SK-N-MC (cell line): ENCODE results near the gene TMC1.
"Not testable (repeated sequence)": the region's sequence is repeated elsewhere in the genome, so short reads cannot be mapped to it uniquely, and the experiment has no call there.

Source experiments
- EZH2 ChIP-seq: fragments of 200-600 bp; sonication (generic); IDR thresholded peaks from one replicate; pipeline ENCODE4 v1.6.1; 2017; ENCODE audit warnings: antibody characterized with exemption
- FOXP2 ChIP-seq: optimal IDR thresholded peaks from 2 replicates; pipeline ENCODE3; 2011; ENCODE audit warnings: mild to moderate bottlenecking, moderate library complexity; ENCODE audit not compliant: insufficient read depth; ENCODE audit errors: extremely low read length, control extremely low read depth
- POLR2AphosphoS5 ChIP-seq: IDR thresholded peaks from 2 replicates; pipeline ENCODE4 v1.6.1; 2012; ENCODE audit warnings: mild to moderate bottlenecking, low read depth, low read length, borderline replicate concordance

GRCh38 chr9:72521416-72521815 is at the start of gene TMC1:
- TF ChIP-seq POLR2AphosphoS5, EZH2, FOXP2: not testable (repeated sequence)
